Osteocyte (in vitro differentiated cells): ENCODE measurements around the gene SAMD7. TPM values are rescaled to one million over a fixed set of nuclear protein-coding genes. Genes with fewer than 3 reads are reported as not detected.

Experiments used
- DNase-seq: peaks from one replicate; pipeline ENCODE4 v3.0.0; 2021; ENCODE audit warnings: mixed read lengths; ENCODE audit not compliant: unreplicated experiment; ENCODE audit errors: extremely low spot score
- H3K27ac Mint-ChIP-seq: one replicate; pipeline ENCODE4 v1.8.0; 2021; ENCODE audit warnings: mild to moderate bottlenecking, mixed read lengths; ENCODE audit not compliant: unreplicated experiment
- H3K27me3 Mint-ChIP-seq: one replicate; pipeline ENCODE4 v1.8.0; 2021; ENCODE audit warnings: mixed read lengths; ENCODE audit not compliant: unreplicated experiment
- H3K36me3 Mint-ChIP-seq: one replicate; pipeline ENCODE4 v1.8.0; 2021; ENCODE audit warnings: mixed read lengths; ENCODE audit not compliant: unreplicated experiment
- H3K4me1 Mint-ChIP-seq: one replicate; pipeline ENCODE4 v1.8.0; 2021; ENCODE audit warnings: mixed read lengths; ENCODE audit not compliant: unreplicated experiment
- H3K4me3 Mint-ChIP-seq: one replicate; pipeline ENCODE4 v1.8.0; 2021; ENCODE audit warnings: mild to moderate bottlenecking, moderate library complexity, mixed read lengths; ENCODE audit not compliant: unreplicated experiment
- H3K9me3 Mint-ChIP-seq: one replicate; pipeline ENCODE4 v1.8.0; 2021; ENCODE audit warnings: mixed read lengths; ENCODE audit not compliant: unreplicated experiment
- total RNA-seq: library from RNA; stranded (reverse); gene quantifications from 2 replicates; pipeline ENCODE4 v1.2.1, GENCODE V29; 2021
- TF ChIP-seq, protein P1 (sequence below): fragments of 200-600 bp; sonication (generic); IDR thresholded peaks from 2 replicates; pipeline ENCODE4 v1.5.0; 2021; ENCODE audit warnings: antibody characterized with exemption, mild to moderate bottlenecking, moderate library complexity

Gene SAMD7
- total RNA-seq, 1 donor from 2014 or later = not detected

DNA sequence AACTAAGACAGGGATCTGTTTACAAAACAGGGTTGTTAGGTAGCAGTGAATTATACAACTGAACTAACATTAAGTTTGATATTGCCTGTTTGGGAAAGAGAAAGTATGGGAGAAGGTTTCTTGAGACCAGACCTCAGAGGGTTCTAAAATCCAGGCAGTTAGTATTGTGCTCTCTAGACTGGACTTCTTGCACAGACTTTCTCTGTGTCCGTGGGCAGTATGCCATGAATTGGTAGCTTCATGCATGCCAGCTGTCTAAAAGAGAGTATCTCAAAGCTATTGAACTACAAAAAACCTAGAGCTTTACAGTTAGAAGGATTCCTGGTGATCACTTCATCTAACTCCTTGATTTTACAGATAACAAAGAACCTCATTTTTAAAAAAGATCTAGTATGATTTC is 12.5 kb downstream of the SAMD7 start:
- DNase-seq = no peak
- peaks cover 12% of the 10 kb centered on the region for H3K27me3 Mint-ChIP-seq
- H3K9me3 Mint-ChIP-seq = no peaks in the 10 kb centered on the region
- H3K4me3 Mint-ChIP-seq = no peak overlapping the region
- TF ChIP-seq, protein P1, sequence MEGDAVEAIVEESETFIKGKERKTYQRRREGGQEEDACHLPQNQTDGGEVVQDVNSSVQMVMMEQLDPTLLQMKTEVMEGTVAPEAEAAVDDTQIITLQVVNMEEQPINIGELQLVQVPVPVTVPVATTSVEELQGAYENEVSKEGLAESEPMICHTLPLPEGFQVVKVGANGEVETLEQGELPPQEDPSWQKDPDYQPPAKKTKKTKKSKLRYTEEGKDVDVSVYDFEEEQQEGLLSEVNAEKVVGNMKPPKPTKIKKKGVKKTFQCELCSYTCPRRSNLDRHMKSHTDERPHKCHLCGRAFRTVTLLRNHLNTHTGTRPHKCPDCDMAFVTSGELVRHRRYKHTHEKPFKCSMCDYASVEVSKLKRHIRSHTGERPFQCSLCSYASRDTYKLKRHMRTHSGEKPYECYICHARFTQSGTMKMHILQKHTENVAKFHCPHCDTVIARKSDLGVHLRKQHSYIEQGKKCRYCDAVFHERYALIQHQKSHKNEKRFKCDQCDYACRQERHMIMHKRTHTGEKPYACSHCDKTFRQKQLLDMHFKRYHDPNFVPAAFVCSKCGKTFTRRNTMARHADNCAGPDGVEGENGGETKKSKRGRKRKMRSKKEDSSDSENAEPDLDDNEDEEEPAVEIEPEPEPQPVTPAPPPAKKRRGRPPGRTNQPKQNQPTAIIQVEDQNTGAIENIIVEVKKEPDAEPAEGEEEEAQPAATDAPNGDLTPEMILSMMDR = no peak
- H3K4me1 Mint-ChIP-seq = no peaks in the 10 kb centered on the region
- H3K36me3 Mint-ChIP-seq = no peaks in the 10 kb centered on the region
- no peak overlapping the region for H3K27ac Mint-ChIP-seq

DNA sequence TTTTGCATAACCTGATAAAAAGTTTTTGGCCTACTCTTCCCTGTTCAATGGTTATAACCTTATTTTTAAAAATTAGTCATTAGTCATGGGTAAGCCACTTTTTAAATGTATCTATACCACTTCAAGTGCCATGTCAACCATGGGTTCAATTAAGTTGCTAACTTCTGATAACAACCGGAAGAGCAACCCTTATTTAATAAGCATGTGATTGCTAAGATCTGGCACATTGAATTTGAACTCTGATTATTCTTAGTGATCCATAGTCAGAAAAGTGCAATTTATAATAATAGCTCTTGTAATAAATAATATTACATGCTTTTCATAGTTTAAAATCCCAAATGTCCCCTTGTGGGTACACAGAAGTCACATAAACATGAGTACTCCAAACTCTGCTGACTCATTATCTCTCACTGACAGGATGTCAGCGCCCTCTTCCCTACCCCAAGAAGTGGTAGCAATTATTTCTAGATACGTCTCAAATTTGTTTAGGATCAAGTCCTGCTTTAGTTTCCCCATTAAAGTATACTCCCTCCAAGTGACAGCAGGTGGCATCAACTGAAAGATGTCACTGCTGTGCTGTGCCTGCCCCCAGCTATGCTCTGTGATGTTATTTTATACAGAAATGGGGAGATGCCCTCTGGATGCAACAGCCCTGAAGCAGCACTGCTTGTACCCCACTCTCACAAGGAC is 18.6 kb downstream of the SAMD7 start:
- DNase-seq = no peak
- Mint-ChIP-seq H3K9me3 (no peaks in the 10 kb centered on the region), H3K4me1 (no peaks in the 10 kb centered on the region), H3K27ac (peak overlapping the region; percentile 16), H3K4me3 (no peak overlapping the region), H3K27me3 (peaks cover 15% of the 10 kb centered on the region), H3K36me3 (no peaks in the 10 kb centered on the region)
- TF ChIP-seq, protein P1 = no peak

DNA sequence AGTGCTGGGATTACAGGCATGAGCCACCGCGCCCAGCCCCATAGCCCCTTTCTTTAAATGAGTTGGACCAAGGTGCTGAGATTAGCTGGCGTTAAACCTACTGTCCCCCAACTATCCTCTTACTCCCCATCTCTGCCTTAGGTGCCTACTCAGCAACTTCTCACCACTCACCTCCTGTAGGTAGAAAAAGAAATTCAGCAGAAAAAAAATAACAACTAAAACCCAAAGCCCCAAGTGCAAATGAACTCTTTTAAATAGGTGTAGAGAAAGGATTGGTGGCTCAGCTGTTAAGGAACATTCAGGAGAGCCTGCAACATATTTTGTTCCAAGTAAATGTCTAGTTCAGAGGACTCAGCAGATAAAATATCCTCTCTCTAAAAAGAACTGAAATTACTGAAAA is 19.5 kb downstream of the SAMD7 start:
- DNase-seq = no peak
- Mint-ChIP-seq H3K9me3 (no peaks in the 10 kb centered on the region), H3K4me3 (no peak overlapping the region), H3K27ac (no peak overlapping the region), H3K36me3 (no peaks in the 10 kb centered on the region), H3K27me3 (peaks cover 24% of the 10 kb centered on the region), H3K4me1 (no peaks in the 10 kb centered on the region)
- TF ChIP-seq, protein P1 = no peak

DNA sequence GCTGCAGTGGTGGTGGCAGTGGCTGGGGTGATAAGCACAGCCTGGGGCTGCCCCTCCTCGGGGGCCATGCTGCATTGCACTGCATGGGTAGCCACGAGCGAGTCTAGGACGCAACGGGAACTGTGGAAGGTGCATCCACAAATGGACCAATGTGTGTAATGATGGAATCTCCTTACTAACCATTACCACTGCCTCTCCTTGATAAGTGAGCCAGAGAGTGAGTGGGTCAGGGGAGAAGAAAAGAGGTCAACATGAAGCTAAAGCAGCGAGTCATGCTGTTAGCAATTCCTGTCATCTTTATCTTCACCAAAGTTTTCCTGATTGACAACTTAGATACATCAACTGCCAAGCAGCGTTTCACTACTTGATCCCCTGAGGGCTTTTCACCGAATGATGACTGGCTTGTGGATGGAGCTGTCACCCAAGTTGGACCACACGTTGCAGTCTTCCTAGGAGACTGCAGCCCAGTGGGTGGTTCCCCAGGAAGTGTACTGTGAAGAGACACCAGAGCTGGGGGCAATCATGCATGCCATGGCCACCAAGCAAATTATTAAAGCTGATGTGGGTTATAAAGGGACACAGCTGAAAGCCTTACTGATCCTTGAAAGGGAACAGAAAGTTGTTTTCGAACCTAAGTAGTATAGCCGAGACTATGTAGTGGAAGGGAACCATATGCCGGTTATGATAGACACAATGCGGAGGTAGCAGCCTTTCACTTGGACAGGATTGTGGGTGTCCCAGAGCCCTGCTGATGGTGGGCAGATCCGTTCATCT is 20.6 kb downstream of the SAMD7 start:
- Mint-ChIP-seq H3K4me3 (no peak overlapping the region), H3K36me3 (no peaks in the 10 kb centered on the region), H3K9me3 (no peaks in the 10 kb centered on the region), H3K4me1 (no peaks in the 10 kb centered on the region), H3K27me3 (peaks cover 27% of the 10 kb centered on the region), H3K27ac (no peak overlapping the region)
- DNase-seq = no peak
- TF ChIP-seq, protein P1 = no peak

DNA sequence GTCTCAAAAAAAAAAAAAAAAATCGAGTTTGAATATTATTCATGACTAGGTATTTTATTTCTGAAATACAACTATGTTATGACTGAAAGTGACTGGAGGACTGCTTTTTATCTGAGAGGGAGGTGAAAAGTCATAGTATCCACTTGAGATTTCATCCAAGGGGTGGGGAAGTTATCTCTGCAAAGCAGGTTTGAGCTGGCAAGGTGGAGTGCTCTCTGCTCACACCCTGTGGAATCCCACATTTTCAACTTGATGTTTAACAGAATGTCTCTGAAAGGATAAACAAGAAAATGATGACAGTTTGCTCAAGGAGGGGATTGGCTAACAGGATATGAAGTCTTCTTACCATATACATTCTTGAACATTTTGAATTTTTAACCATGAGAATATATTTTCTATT is 27.9 kb downstream of the SAMD7 start:
- Mint-ChIP-seq H3K4me3 (no peak overlapping the region), H3K27ac (no peak overlapping the region)
- TF ChIP-seq, protein P1 = no peak

More for the DNA sequence above, 27.9 kb downstream of the SAMD7 start:
- H3K9me3 Mint-ChIP-seq = no peaks in the 10 kb centered on the region
- H3K36me3 Mint-ChIP-seq = no peaks in the 10 kb centered on the region
- no peak for DNase-seq
- H3K4me1 Mint-ChIP-seq = no peaks in the 10 kb centered on the region
- peaks cover 58% of the 10 kb centered on the region for H3K27me3 Mint-ChIP-seq
